ENCODE data around the gene RALGAPA1. TPM values are rescaled to one million over a fixed set of nuclear protein-coding genes. Genes with fewer than 3 reads are reported as not detected.

Gene RALGAPA1
- total RNA-seq, 1 experiment from 2014 or later: 30.0 TPM

DNA sequence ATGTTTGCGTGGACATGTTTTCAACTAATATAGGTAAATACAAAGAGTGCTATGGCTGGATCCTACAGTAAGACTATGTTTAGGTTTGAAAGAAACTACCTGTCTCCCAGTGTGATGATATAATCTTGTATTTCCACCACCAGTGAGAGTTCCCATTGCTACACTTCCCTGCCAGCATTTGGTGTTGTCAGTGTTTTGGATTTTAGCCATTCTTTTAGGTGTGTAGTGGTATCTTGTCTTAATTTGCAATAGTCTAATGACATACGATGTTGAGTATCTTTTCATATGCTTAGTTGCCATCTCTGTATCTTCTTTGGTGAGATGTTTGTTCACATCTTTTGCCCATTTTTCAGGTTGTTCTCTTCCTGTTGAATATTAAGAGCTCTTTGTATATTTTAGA is 103.5 kb downstream of the RALGAPA1 start:
- no peak for TF ChIP-seq EZH2 (IDR thresholded peaks at IDR 0.05; ENCODE audit: low read depth)
- no peak for TF ChIP-seq CTCF (conservative IDR thresholded peaks at IDR 0.05)
- no peaks in the 10 kb centered on the region for H3K79me2 ChIP-seq (ENCODE audit: low read depth)
- BruUV-seq (replicated peaks): no TSS peak
- no peaks in the 10 kb centered on the region for H3K36me3 ChIP-seq (ENCODE audit: low read depth)
- no peak for DNase-seq
- no peaks in the 10 kb centered on the region for H3F3A ChIP-seq (ENCODE audit: insufficient read depth, low read depth)
- H2AFZ ChIP-seq: no peak overlapping the region
- intact Hi-C loops (cut with micrococcal nuclease; ENCODE audit: unreplicated experiment): no loop called here
- no peak overlapping the region for H3K4me3 ChIP-seq
- no peak overlapping the region for H3K27ac ChIP-seq
- ChIA-PET CTCF (no interaction called here), POLR2A (ENCODE audit: unreplicated experiment) (no interaction called here)
- no peak overlapping the region for H3K4me2 ChIP-seq
- no peaks in the 10 kb centered on the region for H3K9me2 ChIP-seq (ENCODE audit: insufficient read depth)
- H3K4me1 ChIP-seq (replicated peaks; ENCODE audit: insufficient read depth): no peaks in the 10 kb centered on the region
- no peaks in the 10 kb centered on the region for H4K20me1 ChIP-seq (ENCODE audit: insufficient read depth)
- no peaks in the 10 kb centered on the region for H3K9me3 ChIP-seq (ENCODE audit: insufficient read depth, low read depth)
- no peaks in the 10 kb centered on the region for H3K27me3 ChIP-seq (ENCODE audit: insufficient read depth, low read depth)

DNA sequence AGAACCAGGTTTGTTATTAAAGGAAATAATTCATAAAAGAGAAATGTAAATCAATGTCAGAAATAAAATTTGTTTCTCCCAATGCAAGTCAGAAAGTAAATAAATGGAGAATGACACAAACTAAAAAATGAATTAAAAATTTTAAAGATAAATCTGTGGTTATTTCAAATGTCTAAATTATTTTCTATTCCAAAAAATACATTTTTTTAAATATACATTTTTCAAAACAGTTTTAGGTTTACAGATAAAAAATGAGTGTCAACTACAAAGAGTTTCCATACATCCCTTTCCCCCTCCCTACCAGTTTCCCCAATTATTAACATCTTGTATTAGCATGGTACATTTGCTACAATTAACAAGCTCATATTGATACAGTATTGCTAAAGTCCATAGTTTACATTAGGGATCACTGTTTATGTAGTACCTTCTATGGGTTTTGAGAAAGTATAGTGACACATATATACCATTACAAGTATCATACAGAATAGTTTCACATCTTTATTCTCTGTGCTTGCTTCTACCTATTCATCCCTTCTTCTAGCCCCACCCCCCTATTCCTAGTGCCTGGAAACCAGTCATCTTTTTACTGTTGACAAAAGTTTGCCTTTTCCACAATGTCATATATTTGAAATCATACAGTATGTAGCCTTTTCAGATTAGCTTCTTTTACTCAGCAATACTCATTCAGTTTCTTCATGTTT is 104.2 kb downstream of the RALGAPA1 start:
- no peaks in the 10 kb centered on the region for H3K36me3 ChIP-seq (ENCODE audit: low read depth)
- H3K27ac ChIP-seq: no peak overlapping the region
- ChIA-PET CTCF (no interaction called here), POLR2A (ENCODE audit: unreplicated experiment) (interaction anchor here (0.6 kb wide), 1 partner anchor 122 kb away, joined by 4 read pairs; no protein-coding TSS in a partner anchor)
- DNase-seq: no peak
- no peak overlapping the region for H3K4me2 ChIP-seq
- no peaks in the 10 kb centered on the region for H3F3A ChIP-seq (ENCODE audit: insufficient read depth, low read depth)
- H3K9me2 ChIP-seq (ENCODE audit: insufficient read depth): no peaks in the 10 kb centered on the region
- H3K27me3 ChIP-seq (ENCODE audit: insufficient read depth, low read depth): no peaks in the 10 kb centered on the region
- no peaks in the 10 kb centered on the region for H3K4me1 ChIP-seq (replicated peaks; ENCODE audit: insufficient read depth)
- TF ChIP-seq EZH2 (IDR thresholded peaks at IDR 0.05; ENCODE audit: low read depth): no peak
- no peak for TF ChIP-seq CTCF (conservative IDR thresholded peaks at IDR 0.05)
- intact Hi-C loops (cut with micrococcal nuclease; ENCODE audit: unreplicated experiment): no loop called here
- no peaks in the 10 kb centered on the region for H3K79me2 ChIP-seq (ENCODE audit: low read depth)
- H3K4me3 ChIP-seq: no peak overlapping the region
- H3K9me3 ChIP-seq (ENCODE audit: insufficient read depth, low read depth): no peaks in the 10 kb centered on the region
- no peaks in the 10 kb centered on the region for H4K20me1 ChIP-seq (ENCODE audit: insufficient read depth)
- BruUV-seq (replicated peaks): no TSS peak
- H2AFZ ChIP-seq: no peak overlapping the region

GRCh38 chr14:35701531-35701930 is 107.6 kb downstream of the RALGAPA1 start:
- Histone ChIP-seq H3K27me3 (ENCODE audit: insufficient read depth, low read depth) (no peaks in the 10 kb centered on the region), H3F3A (ENCODE audit: insufficient read depth, low read depth) (no peaks in the 10 kb centered on the region), H3K9me2 (ENCODE audit: insufficient read depth) (no peaks in the 10 kb centered on the region), H3K9me3 (ENCODE audit: insufficient read depth, low read depth) (no peaks in the 10 kb centered on the region), H3K27ac (no peak overlapping the region), H4K20me1 (ENCODE audit: insufficient read depth) (no peaks in the 10 kb centered on the region), H3K4me2 (no peak overlapping the region), H3K4me1 (replicated peaks; ENCODE audit: insufficient read depth) (no peaks in the 10 kb centered on the region), H3K79me2 (ENCODE audit: low read depth) (no peaks in the 10 kb centered on the region), H3K4me3 (no peak overlapping the region), H2AFZ (no peak overlapping the region), H3K36me3 (ENCODE audit: low read depth) (no peaks in the 10 kb centered on the region)
- no peak for DNase-seq
- ChIA-PET POLR2A (ENCODE audit: unreplicated experiment) (no interaction called here), CTCF (no interaction called here)
- intact Hi-C loops (cut with micrococcal nuclease; ENCODE audit: unreplicated experiment): no loop called here
- TF ChIP-seq EZH2 (IDR thresholded peaks at IDR 0.05; ENCODE audit: low read depth): no peak
- no peak for TF ChIP-seq CTCF (conservative IDR thresholded peaks at IDR 0.05)
- BruUV-seq (replicated peaks): no TSS peak

Measured in PC-9 (cell line).